Urothelium cell line (cell line): ENCODE measurements around the gene PRKN.

ENCODE experiments used
- DNase-seq: peaks from one replicate; pipeline ENCODE4 v3.0.0; 2011; ENCODE audit warnings: low spot score, mixed read lengths
- FAIRE-seq: peaks from 2 replicates; lab custom pipeline; 2011; peaks lifted over from hg19 to GRCh38; lab: Jason Lieb, UNC

PRKN gene

DNA sequence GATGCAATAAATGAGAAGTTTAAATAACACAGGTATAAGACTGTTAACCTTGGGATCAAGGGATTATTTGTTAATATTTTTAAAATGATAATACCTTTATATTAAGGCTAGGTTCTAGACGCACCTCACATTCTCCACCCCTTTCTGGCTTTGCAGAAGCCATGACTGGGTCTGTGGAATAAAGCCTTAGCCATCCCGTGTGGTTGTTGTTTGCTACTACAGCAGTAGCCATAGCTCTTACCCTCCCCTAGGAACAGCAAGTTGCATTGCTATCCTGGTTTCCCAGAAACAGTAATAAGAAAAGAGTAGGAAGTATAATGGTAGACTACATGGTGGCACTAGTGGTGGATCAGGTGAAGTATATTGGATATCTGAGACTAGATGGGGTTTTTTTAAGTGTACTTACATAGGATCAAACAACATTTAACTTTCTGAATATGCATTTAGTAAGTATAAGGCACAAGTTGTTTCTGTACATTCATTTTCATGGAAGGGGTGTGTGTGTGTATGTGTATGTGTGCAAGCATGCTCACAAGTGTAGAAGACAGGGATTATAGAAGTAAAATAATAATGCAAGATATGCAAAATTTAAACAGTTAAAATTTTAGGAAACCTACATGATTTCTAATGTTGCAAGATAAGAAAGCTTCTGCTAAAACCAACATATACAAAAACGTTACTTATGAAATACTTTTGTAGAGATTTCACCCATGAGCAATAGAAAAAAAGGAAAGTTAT, 384.2 kb downstream of the PRKN start:
- FAIRE-seq (no peak), DNase-seq (peak; percentile 10)

DNA sequence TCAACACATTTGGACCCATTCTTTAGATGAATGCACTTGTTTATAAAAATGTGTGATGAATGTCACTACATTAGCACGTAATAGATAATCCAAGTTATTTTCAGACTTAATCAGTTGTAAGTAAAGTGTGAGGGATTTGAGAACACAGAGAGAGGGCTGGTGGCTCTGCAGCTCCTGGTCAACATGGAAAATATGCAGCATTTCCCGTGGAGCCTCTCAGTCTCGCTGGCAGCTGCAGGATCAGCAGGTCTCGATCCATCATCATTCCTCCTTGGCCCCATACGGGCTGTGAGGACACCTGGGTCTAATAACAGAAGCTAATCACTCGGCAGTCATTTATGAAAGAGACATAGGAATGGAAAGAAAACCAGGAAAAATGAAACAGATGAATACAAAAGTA, 390.2 kb downstream of the PRKN start:
- DNase-seq (no peak), FAIRE-seq (no peak)

DNA sequence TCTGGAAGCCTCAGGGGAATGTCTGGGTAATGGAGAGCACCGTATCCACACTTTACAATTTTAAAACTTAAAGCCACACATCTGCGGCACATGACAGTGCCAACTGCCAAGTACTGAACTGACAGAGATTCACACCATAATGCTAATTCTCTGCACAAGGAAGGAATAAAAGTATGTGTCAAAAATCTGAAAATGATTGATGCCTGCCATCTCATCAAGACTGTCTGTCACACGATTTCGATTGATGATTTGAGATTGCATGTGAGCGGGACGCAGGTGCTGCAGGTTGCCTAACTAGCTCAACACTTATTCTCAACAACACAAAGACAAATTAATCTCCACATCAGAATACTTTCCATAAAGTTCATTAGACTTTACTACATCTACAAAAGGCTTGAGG, 391.2 kb downstream of the PRKN start:
- DNase-seq (no peak), FAIRE-seq (no peak)

DNA sequence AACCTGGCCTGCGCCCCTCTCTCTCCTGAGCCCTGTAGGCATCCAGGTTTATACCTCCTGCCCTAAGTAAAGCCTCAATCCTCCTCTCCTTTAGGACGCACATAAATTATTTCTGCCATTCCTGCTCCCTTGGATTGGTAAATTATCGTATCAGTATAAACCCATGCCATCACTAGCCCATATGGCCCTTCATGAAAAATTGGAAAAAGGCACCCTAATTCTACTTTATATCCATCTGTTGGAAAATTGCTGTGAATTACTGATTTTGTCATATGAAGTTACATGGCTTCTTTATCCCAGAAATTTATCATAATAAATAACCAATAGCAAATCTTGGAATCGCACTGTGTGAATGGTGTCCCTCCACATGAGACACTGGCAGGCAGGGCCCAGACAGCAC, 395.2 kb downstream of the PRKN start:
- DNase-seq (no peak), FAIRE-seq (no peak)

DNA sequence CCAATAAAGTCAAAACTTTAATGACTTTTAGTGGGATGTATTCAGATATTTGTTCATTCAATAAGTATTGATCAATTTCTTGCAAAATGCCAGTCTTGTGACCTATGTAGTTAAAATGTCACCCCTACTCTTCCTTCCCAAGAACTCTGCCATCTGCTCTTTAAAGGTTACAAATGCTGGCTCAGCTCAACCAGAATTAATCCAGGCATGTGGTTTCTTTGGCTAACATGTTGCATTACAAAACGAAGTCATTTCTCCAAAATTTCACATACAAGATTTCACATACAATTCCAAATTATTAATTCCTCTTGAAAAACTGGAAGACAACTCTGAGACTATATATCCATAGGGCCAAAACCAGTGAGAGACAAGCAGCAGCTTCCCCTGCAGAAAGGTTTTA, 395.7 kb downstream of the PRKN start:
- DNase-seq (no peak), FAIRE-seq (no peak)

DNA sequence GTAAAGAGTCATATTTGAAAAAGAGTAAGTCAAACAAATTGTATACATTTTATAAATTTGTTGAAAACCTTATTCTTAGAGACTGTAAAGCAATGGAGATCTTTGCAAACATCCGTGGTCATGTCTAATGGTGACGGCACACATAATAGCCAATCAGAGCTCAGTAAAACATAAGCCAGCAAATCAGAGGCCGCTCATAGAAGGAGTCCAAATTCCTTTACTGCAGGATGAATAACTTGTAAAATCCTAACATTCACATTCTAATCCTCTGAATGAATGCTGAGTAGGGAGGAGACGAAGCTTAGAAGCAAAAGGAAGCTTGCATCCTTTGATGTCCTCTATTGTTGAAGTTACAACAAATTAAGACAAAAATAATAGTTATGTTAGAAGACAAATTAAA, 401.7 kb downstream of the PRKN start:
- FAIRE-seq = no peak
- no peak for DNase-seq

DNA sequence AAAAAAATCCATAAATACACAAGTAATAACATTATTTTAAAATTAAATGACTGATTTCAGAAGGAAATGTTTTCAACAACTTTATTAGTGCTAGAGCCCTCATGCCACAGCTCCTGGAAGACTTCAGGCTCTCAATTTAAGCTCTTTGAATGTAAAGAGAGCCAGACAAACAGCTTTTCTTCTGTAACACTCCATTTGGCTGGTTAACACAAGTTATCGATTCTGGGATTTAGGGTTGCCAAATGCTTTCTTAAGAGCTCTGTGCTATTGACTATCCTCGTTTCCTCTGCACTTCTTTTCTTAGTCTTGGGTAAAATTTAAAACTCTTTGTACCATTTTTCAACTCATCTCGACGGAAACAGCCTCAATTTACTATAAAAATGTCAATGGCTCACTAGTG, 402.5 kb downstream of the PRKN start:
- FAIRE-seq = no peak
- no peak for DNase-seq

DNA sequence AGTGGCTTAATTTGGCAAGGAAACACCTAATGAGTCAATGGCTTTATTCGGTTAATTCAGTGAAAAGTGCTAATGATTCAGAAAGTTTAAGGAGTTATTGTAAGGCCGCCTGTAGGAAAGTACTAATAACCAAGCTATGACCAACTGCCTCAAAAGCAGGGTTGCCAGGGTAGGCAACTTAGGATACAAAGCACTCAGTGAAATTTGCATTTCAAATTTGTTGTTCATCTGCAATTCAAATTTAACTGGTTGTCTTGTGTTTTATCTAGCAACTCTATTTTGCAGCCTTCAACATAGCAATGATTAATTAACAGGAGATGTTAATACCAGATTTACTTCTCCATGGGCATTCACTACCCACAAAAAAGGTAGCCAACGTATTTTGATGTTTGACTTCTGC, 412.3 kb downstream of the PRKN start:
- FAIRE-seq (no peak), DNase-seq (no peak)

DNA sequence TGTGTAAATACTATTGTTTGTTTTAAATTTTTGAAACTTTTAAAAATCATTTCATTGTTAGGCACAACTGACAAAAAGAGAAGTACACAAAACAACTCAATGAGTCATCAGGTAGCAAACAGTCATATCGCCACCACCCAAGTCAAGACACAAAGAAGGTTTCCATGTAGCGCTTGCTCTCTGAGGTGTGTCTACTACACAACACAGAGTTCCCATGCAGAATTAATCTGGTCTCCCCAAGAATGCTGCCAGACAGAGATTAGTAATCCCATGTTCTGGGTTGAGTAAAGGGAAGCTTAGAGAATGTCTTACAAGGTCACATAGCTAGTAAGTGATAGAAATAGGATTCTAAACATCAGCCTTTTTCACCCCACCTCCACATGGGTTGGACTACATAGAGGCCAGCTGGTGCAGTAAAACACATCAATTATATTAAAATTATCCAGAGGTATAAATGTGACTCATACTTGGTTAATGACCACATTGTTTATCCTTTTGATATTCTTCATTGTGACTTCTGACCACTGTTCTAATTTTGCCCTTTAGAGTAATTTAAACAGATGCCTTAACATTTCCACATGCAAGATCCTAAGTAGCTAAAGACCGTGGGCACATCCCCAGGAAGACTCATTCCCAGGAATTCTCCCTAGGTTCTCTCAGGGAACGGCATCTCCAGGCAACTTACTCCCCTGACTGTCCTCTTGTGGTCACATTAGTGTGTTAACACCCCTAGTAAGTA, 413.5 kb downstream of the PRKN start:
- FAIRE-seq = no peak
- DNase-seq = no peak

DNA sequence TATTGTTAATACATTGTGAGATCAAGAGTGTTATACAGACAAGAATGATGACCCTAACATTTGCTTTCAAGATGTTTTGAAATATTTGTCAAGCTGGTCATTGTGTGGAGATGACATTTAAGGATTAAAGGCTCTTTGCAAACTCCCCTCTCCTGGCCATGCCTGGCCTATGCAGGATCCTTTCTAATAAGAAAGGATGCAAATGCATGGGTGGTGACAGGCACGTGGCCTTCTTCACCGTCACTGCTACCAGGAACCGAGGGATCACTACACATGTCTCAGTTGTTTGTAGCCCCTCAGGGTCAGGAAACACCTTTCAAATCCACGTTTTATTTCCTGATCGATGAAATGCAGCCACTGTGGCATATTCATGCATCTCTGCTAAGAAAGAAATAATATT, 419.7 kb downstream of the PRKN start:
- FAIRE-seq = no peak

DNA sequence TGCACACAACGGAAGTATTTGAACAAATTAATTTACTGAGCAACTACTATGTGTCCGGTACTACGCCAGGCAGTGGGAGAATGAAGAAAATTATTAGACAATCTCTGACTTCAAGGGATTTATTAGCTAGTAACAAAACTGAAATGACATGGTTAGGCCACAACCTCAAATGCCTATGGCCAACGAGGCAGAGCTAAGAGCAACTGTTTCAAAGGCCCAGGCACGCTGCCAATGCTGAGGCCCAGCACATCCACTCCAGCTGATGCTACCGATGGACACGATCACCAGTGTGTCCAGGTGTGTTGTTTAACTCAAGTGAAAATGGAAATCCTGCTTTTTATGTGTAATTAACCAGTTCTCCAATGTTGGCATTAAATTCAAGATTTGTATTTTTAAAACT, 420.9 kb downstream of the PRKN start:
- FAIRE-seq (no peak), DNase-seq (no peak)

More for the DNA sequence above, 419.7 kb downstream of the PRKN start:
- DNase-seq = no peak

DNA sequence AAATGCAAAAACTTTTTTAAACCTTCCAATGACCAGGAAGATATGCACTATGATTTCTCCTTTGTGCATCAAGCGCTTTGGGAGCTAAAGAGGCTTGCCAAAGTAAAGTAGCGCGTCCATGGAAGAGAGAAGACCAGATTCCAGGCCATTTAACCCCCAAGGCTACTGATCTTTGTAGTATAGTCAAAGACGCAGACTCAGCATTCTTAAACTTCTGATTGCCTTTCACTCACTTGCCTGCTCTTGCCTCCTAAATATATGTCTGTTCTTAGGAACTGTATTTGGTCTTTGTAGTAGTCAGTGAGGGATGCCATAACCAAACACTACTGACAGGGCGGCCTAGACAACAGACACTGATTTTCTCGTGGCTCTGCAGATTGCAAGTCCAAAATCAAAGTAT, 426.4 kb downstream of the PRKN start:
- DNase-seq (no peak), FAIRE-seq (no peak)

DNA sequence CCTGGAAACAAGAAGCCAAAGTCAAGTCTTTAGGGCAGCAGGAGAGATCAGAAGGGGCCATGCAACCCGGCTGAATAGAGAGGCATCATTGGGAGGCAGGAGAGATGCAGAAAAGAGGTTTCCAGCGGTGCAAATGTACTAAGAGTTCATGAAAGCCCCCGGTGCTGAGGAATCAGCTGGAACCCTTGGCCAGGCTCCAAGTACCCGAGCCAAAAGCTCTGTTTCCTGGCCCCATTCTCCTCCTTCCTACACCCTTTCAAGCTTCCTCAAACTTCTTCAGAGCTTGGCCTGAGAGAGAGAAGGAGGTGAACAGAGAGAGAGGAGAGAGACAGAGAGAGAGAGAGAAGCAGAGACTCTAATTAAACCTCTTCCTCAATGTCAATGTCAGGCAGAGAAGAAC, 433.5 kb downstream of the PRKN start:
- DNase-seq = no peak
- FAIRE-seq = no peak

DNA sequence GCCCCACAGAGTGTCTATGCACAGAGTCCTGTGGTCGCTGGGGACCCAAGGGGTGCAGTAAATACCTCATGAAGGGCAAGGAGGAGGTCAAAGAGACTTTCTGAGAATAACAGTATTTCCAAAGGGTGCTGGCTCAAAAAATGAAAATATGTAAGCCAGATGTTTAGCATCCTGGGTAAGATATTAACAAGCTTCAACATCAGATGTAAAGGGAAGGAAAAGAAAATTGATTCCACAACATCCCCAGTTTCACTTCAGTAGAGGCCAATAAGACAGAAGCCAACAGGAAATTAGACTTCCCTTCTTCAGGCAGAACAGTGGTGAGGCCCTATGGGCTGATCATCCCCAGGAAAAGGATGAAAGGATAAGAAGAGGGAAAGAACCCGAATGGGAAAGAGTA, 434.7 kb downstream of the PRKN start:
- no peak for FAIRE-seq
- no peak for DNase-seq

DNA sequence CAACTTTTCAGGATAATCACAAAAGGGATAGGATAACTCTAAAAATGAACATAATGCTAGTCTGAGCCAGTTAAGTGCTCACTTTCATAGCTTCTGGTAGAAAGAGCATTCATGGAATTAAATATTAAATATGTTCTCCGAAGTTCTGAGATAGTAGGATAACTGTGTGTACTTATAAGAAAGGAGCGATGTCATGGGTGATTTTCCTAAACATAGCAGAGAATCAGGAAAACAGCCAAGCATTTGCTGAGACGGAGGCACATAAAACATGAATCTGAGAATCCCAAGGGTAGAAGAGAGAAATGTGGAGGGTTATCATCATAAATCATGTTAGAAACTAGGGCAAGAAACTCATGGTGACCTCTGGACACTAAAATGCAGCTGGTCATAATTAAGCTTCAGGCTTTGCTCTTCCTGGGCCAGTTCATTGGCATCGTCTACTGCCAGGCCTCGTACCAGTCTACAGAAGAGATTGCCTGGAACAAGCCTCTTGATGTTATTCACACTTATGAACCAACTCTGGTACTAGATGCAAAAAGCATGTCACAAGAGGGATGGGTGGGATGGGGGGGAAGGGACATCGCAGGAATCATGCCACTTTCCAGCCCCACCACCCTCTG, 436.6 kb downstream of the PRKN start:
- FAIRE-seq (no peak), DNase-seq (no peak)

DNA sequence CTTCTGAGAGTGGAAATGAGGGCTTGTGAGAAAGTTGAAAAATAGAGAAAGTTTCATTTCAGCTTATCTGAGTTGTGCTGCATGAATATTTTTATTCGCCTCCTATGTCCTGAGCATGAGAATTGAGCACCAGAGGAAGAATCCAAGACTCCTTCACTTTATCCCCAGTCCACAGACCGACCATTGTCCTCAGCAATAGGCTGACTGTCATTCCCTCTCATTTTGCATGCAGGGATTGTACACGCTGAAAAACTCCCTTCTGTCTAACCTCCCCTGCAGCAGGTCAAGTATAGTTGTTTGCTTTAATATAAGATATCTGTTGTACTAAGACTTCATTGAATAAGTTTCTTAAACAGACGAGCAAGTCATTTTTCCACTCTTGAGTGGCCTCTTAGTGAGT, 437.6 kb downstream of the PRKN start:
- no peak for FAIRE-seq

DNA sequence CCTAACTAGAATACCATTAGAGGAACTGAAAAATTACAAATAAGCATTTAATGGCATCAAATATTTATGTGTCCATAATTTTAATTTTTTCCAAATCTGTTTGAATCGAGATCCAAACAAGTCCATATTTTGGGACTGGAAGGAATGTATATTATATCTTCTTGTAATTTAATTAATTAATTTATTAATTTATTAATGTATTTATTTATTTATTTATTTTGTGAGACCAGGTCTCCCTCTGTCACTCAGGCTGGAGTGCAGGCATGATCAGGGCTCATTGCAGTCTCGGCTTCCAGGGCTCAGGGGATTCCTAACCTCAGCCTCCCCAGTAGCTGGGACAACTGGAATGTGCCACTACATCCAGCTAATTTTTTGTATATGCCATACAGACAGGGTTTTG, 453.6 kb downstream of the PRKN start:
- FAIRE-seq (no peak), DNase-seq (no peak)

More for the DNA sequence above, 437.6 kb downstream of the PRKN start:
- DNase-seq = no peak

DNA sequence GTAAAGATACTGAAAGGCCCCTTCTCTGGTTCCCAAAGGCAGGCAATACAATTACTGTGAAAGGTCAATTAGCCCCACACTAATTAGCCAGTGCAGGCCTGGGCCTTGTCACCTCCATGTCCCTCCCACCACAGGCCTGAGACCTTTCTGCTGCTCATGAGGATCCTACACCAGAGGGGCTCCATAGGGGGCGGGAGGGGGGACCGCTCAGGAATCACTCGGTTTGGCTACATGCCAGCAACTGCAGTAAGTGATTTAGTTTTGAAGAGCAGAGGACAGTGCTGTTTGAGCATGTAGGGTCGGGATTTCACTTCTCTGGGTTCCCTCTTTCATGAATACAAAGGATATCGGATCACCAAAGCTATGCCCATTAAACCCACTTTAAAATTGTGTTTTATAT, 455.6 kb downstream of the PRKN start:
- FAIRE-seq = no peak
- DNase-seq = no peak

DNA sequence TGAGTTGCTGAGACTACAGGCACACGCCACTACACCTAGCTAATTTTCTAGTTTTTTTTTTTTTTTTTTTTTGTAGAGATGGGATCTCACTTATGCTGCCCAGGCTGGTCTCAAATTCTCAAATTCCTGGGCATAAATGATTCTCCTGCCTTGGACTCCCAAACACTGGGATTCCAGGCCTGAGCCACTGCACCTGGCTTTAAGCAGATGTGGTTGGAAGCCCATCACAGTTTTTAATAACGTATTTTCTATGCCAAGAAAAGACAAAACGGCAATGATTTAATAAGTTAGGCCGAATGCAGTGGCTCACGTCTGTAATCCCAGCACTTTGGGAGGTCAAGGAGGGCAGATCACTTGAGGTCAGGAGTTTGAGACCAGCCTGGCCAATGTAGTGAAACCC, 456.6 kb downstream of the PRKN start:
- FAIRE-seq = no peak
- DNase-seq = no peak

DNA sequence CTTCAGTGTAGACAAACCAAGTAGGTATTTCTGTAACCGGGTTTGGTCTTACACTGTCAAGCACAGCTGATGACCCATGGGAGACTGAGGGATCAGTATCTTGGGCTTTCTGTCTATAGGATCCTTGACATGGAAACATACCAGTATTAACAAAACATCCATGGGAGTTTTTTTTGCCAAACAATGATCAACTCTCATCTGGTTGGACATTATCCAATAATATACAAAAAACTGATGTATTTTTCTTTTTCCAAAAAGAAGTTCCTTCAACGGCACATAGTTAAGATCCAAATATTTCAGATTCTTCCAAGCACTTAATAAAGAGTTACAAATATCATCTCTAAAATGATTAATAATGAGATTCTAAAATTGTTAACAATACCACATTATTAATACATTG, 459.9 kb downstream of the PRKN start:
- FAIRE-seq = no peak

DNA sequence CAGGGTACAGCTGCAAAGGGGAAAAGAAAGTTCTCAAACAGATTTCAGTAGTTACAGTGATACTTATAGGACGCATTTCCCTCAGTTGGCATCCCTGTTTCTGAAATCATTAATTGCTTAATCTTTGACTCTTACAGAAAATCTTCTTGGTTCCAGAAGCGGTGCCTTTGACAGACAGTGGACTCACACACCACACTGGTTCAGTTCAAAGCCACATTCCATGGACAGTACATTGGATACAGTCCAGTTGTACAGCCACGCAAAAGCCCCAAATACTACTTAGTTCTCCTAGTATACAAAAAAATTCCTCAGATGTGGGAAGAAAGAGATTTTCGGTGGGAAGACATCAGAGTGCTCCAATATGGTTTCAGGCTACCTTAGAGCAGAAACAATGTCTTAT, 460.4 kb downstream of the PRKN start:
- DNase-seq (no peak), FAIRE-seq (no peak)

More for the DNA sequence above, 459.9 kb downstream of the PRKN start:
- no peak for DNase-seq

DNA sequence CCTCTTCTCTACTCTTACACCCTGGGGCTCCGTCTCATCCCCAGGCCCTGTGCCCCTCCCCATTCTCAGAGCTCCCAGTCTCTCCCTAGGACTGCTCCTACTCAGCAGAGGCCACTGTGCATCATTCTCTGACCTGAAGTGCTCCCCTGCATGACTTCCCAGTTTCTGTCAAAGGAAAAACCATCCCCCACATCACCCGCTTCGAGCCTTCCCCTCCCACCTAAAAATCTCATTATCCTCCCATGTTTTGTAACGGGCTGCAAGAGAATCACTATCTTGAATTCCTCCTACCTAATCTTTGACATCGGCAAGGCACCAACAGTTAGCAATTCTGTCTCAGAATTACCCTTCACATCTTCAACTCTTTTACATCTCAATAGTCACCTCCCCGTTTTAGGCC, 463.0 kb downstream of the PRKN start:
- no peak for FAIRE-seq
- no peak for DNase-seq
